Measurements from ENCODE around the gene PBX2.
A peak's percentile ranks its signal among the peaks of the same experiment; 100 is the strongest.

The PBX2 gene

GRCh38 chr6:32170294-32170693, 19.7 kb downstream of the PBX2 start:
- DNase-seq, result no peak

- DNase-seq, result no peak
Measured at GRCh38 chr6:32168807-32169591, 21.0 kb downstream of the PBX2 start.

- DNase-seq, result no peak
Measured at GRCh38 chr6:32168350-32168749, 21.7 kb downstream of the PBX2 start.

GRCh38 chr6:32167761-32168262, 22.2 kb downstream of the PBX2 start:
- no peak for DNase-seq

- no peak for DNase-seq
Measured at GRCh38 chr6:32167154-32167760, 22.7 kb downstream of the PBX2 start.

GRCh38 chr6:32166411-32167061, 23.5 kb downstream of the PBX2 start:
- no peak for DNase-seq

- DNase-seq, result no peak
Measured at GRCh38 chr6:32164295-32164694, 25.7 kb downstream of the PBX2 start, which contains the start of gene EGFL8. TSS of gene EGFL8 (plus strand) at chr6:32164595. CDS start at chr6:32166166, 1,571 bp downstream.

- no peak for DNase-seq
Measured at GRCh38 chr6:32163559-32164258, 26.3 kb downstream of the PBX2 start.

GRCh38 chr6:32158052-32158451, 31.9 kb downstream of the PBX2 start:
- no peak for DNase-seq

- no peak for DNase-seq
Measured at GRCh38 chr6:32156891-32157290, 33.1 kb downstream of the PBX2 start.

GRCh38 chr6:32154514-32155161, 35.4 kb downstream of the PBX2 start:
- peak; percentile 90 for DNase-seq

GRCh38 chr6:32153564-32154513, 36.2 kb downstream of the PBX2 start, which contains the start of gene PPT2:
TSS of gene PPT2 (plus strand) at chr6:32154141. CDS start at chr6:32154595, 454 bp downstream.
- DNase-seq, result peak; percentile 58

- DNase-seq, result no peak
Measured at GRCh38 chr6:32152769-32153563, 37.0 kb downstream of the PBX2 start.

- DNase-seq, result no peak
Measured at GRCh38 chr6:32151863-32152768, 37.9 kb downstream of the PBX2 start, which contains the start of gene PRRT1. TSS of gene PRRT1 (minus strand) at chr6:32151939. CDS start at chr6:32151827, 112 bp downstream.

- no peak for DNase-seq
Measured at GRCh38 chr6:32151181-32151862, 38.7 kb downstream of the PBX2 start.

GRCh38 chr6:32149932-32150870, 39.8 kb downstream of the PBX2 start:
- DNase-seq, result no peak

- DNase-seq, result no peak
Measured at GRCh38 chr6:32149092-32149755, 40.8 kb downstream of the PBX2 start.
